Raji (cell line): ENCODE results near the gene PPP1R14D.

Experiments used
- POLR2A ChIP-seq: IDR thresholded peaks from 2 replicates; pipeline ENCODE4 v1.6.1; 2011; ENCODE audit warnings: low read depth, low read length, control low read depth; ENCODE audit not compliant: insufficient read depth

PPP1R14D gene

DNA sequence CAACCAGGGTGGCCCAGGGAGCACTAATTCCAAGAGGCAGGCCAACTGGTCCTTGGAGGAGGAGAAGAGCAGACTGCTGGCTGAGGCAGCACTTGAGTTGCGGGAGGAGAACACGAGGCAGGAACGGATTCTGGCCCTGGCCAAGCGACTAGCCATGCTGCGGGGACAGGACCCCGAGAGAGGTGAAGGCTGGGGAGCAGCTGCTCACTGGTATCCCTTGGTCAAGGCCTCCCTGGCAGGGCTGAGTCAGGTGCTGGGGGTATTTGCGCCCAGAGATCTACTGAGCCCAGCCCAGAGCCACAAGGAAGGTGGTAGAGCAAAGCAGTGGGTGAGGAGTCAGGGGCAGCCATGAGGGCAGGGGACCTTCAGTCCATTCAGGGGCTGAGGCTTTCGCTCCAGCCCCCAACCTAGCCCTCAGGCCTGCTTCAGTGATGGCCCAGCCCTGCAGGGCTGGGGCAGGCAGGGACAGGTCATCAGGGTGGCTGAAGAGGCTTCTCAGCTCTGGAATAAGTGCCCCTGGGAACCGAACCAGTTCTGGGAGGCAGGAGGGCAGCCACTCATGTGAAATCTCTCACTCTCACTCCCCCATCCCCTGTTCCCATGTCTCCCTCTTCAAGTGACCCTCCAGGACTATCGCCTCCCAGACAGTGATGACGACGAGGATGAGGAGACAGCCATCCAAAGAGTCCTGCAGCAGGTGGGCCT is 15.6 kb downstream of the PPP1R14D start:
- TF ChIP-seq POLR2A: no peak

DNA sequence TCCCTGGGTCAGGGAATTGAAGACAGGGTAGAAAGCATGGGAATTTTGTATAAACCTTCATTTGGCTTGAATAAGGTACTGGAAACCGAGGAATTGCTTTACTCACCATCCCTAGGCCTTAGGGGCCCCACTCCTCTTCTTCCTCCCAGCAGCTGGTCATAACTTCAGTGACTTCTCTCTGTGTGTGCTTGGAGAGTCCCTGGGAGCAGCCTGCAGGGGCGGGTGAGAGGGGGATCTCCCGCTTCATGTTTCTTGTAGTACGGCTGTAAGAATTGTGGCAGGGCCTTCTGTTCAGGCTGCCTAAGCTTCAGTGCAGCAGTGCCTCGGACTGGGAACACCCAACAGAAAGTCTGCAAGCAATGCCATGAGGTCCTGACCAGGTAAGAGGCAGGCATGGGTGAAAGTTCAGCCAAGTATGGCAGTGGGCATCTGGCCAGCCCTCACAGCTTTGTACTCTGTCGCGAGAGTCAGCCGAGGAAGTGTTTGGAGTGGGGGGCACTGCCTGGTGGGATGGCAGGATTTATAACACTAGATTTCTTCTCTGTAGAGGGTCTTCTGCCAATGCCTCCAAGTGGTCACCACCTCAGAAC is 19.6 kb downstream of the PPP1R14D start:
- TF ChIP-seq POLR2A: no peak

DNA sequence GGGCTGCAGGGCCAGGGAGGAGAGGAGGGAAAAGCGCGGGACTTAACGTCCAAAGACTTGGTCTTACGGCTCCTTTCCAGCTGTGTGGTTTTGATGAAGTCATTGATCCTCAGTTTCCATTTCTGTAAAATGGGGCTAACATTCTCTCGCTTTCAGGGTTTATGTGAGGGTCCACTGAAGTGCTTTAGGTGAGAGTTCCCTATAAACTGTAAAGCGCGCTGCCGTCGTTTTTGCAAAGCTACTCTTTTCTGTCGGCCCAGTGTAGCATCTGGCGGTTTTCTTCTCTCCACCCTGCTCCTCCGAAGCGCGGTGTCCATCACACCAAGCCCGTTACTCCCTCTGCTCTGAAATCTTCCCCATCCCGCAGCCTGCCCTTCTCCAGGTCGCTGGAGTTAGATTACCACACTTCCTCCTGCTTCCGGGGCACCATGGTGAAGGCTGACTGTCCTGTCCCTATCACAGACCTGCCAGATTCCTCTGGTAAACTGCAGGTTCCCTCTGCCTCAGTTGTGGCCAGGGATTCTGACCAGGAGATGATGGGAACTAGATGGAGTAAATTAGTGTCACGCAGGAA is 20.5 kb downstream of the PPP1R14D start:
- no peak for TF ChIP-seq POLR2A

DNA sequence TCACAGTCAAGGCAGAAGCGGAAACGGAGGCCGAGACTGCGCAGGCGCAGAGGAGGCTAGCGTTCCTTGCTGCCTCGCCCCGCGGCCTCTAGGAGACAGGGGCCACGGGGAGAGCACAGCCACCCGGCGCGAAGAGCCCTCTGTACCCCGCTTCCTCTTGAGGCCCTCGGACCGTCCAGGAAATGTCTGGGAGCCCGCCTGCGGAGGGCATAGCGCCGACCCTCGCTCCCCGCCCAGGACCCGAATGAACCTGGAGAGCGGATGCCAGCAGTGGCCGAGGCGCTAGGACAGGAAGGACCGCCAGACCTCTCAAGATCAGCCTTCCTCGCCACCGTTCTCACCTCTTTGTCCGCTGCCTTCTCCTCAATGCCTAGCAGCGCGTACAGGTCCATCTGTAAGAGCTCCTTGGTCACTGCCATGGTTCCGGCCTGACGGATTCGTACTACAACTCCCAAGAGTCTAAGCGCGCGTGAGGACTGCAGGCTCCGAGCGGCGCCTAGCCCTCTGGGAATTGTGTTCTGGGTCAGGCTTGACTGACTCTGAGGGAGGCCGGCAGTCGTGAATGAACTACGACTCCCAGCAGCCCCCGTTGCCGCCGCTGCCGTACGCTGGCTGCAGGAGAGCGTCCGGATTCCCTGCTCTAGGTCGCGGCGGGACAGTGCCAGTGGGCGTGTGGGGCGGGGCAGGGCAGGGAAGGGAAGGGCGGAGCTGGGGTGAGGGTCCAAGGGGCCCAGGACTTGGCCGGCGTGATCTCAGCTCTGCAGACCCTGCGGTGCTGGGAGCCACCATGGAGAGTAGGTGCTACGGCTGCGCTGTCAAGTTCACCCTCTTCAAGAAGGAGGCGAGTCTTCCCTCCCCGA is 21.2 kb downstream of the PPP1R14D start, which contains the start of the genes DNAJC17 and ZFYVE19:
Gene DNAJC17 (minus strand): TSS at position 446 of the 860 bp plus-strand sequence. CDS start 27 bp downstream, at position 419.
Gene ZFYVE19 (plus strand): TSS at position 62 of the 860 bp plus-strand sequence. CDS start 501 bp downstream, at position 563.
- peak; percentile 95 for TF ChIP-seq POLR2A

DNA sequence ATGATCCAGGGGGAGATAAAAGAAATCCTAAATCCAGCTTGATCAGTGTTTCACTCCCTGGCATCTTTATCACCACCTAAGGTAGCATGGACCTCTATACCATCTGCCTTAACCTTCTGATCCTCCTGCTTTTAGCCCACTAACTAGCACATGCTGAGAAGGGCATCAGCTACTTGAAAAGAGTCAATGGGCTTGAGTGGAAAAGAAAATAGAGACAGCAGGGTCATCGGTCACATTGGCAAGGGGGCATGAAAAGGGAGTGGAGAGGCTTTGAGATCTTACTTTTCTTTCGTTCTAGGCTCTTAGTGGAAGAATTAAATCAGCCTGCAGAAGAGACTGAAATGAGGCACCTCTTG is 21.9 kb downstream of the PPP1R14D start:
- no peak for TF ChIP-seq POLR2A

DNA sequence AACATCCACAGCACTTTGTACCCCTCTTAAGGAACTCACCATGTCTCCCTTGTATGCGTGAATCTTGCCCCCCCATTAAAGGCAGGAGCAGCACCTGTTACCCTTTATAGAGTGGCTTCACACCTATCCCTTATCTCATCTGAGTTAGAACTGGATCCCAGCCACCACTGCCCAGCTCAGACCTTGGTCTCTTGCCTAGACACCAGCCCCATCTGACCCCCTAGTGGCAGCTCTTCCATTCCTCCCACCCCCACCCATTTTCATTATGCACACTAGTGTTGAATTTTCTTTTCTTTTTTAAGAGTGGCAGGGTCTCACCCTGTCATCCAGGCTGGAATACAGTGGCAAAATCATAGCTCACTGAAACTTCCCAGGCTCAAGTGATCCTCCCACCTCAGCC is 24.8 kb downstream of the PPP1R14D start:
- TF ChIP-seq POLR2A: no peak

DNA sequence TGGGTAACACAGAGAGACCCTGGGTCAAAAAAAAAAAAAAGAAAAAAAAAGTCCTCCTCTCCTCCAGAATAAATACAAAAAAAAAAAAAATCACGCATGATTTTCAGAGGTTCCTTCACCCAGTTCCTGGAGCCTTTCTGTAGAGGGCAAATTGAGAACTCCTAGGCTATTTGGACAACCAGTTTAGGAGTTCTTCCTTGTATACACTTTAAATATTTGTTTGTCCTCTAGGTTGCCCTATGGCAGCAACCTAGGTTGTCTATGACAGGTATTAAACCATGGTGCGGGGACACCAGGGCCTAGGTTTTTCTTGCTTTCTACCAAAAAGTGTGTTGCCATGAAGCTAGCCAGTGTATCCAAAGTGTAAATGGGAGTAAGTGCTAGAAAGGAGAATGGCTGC is 25.4 kb downstream of the PPP1R14D start:
- no peak for TF ChIP-seq POLR2A

DNA sequence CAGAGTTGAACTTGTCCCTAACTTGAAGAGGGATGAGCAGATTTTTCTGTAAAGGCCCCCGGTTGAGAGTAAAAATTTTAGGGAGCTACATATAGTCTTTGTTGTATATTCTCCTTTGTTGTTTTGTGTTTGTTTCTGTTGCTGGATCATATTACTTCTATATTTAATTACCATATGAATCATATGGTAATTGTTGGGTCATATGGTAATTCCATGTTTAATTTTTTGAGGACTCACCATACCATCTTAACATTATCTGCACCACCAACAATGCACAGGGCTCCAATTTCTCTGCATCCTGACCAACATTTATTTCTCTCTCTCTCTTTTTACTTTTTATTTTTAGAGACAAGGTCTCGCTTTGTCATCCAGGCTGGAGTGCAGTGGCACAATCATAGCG is 29.0 kb downstream of the PPP1R14D start:
- no peak for TF ChIP-seq POLR2A

DNA sequence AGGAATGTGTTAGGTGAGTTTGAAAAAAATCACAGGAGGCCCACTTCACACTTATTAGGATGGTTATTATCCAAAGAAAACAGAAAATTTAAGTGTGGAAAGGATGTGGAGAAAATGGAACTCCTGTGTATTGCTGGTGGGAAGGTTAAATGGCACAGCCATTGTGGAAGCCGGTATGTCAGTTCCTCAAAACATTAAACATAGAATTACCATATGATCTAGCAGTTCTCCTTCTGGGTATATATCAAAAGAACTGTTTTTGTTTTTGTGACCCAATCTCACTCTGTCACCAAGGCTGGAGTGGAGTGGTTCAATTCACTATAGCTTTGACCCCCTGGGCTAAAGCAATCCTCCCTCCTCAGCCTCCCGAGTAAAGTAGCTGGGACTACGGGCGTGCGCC is 32.0 kb downstream of the PPP1R14D start:
- TF ChIP-seq POLR2A: no peak

DNA sequence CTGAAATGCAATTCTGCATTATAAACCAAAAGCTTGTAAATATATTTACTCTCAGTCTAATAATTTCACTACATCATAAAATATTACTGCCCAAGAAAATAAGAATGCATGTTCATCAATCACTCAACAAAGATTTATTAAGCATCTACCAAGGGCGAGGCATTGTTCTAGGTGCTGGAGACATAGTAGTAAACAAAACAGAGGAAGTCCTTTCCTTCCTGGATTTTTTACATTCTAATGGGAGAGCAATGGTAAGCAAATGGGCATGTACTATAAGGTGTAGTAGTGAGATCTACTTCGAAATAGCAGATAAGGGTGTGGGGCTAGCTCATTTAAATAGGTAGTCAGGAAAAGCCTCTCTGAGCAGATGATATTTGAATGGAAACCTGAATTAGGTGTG is 32.5 kb downstream of the PPP1R14D start:
- no peak for TF ChIP-seq POLR2A

DNA sequence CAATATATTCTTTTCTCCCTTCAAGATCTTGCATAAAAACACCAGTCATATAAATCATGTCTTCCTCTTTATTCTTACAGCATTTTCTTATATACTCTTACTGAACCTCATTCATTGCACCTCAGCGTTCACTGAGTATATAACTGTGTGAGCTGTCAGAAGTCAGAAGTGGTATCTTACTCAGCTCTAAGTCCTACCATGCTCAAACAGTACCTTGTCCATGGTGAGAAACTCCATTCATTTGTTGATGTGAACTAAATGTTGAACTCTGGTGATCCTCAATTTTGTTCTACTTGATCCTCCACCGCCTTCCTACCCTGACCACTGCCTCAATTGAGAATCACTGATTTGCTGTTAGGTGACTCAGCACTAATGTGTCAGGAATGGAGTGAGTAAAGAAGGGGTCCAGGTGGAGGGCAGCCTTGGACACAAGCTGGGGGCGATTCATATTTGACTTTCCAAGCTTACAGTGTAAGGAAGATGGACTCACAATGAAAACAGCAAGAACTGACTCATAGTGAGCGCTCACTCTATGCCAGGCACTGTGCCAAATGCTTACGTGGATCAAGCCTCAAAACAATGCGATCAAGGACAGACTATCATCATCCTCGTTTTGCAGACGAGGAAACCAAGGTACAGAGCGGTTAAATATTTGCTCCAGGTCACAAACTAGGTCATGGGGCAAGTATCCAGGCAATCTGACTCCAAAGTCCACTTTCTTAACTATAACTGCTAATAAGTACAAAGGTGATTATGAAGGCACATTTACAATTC is 35.1 kb downstream of the PPP1R14D start:
- no peak for TF ChIP-seq POLR2A

DNA sequence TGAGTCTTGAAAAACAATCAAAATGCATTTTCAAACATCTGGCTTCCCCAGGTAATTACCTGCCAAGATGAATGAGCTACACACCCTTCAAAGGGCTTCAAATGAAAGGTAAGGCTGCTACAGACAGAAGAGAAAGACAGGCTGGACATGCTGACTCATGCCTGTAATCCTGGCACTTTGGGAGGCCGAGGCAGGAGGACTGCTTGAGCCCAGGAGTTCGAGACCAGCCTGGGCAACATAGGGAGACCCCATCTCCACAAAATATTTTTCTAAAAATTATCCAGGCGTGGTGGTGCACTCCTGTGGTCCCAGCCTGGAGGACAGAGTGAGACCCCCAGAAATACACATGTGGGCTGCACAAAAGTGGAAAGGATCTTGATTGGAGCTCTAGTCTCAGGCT is 36.1 kb downstream of the PPP1R14D start:
- TF ChIP-seq POLR2A: no peak

DNA sequence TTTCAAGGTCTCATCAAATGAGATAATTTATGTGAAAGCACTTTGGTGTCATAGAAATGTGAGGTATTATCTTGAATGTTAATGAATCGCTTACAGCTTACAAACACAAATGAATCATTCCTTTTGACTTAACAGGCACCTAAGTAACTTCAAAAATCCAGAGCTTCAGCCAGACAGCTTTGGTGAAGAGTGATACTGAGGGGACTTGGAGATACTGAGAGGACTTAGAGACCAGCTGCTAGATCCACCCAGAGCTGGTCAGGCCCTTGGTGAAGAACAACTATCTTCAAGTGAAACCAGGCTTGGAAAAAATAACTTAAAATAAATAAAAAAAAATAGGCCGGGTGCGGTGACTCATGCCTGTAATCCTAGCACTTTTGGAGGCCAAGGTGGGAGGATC is 37.8 kb downstream of the PPP1R14D start:
- TF ChIP-seq POLR2A: no peak

DNA sequence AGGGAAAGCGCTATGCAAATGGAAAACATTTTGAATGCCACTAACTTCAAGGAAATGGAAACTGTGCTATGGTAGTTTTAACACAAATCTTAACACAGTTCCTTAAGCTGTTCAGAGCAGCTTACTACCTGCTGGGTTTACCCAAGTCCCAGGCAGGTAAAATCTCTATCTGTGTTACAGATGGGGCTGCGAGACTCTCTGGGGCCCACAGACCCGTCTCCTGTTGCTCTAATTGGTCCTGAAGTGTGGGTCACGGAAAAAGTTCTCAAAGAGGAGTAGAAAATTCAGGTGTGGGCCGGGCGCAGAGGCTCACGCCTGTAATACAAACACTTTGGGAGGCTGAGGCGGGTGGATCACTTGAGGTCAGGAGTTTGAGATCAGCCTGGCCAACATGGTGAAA is 38.5 kb downstream of the PPP1R14D start:
- no peak for TF ChIP-seq POLR2A

DNA sequence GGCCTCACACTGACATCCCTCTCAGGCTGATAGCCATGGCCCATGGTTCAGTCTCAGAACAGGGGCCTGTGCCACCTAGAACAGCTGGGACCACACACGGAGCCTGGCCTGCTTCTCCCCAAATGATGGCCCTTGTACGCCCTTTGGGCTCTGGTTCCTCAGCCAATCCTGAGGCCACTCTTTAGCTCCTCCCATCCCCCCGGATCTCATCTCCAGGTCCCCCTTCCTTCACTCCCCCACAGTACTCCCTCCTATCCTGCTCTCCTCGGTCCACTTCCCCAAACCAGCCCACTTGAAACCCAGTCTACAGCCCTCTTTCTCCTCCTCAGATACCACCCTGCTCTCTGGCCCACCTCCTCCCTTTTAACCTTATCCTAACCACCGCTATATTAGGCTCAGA is 39.4 kb downstream of the PPP1R14D start:
- no peak for TF ChIP-seq POLR2A
